Adipose tissue (tissue), 3 donors: ENCODE data around the gene D2HGDH. TPM values are rescaled to one million over a fixed set of nuclear protein-coding genes. Genes with fewer than 3 reads are reported as not detected.
"Not testable (repeated sequence)": the region's sequence is repeated elsewhere in the genome, so short reads cannot be mapped to it uniquely, and the experiment has no call there.

Experiments
- H3K27ac ChIP-seq: one replicate; pipeline ENCODE4 v1.5.1; 2013; ENCODE audit warnings: low read depth, low read length
- WGBS, 3 donors: extraction: QIAGEN DNeasy Blood & Tissue Kit; methylation state at CpG; one replicate each; pipeline ENCODE4 v1.1.7; 2013; 5-methylcytosine and 5-hydroxymethylcytosine counted together
- polyA plus RNA-seq, 3 donors: library from polyadenylated mRNA; stranded (reverse); fragments of 200-250 nt; gene quantifications; one replicate each; pipeline ENCODE4 v1.2.3, GENCODE V29; 2013
- donor health status: healthy with polysubstance abuse.
- donor health status: Bipolar disorder and iron deficiency.
- donor health status: healthy.

The D2HGDH gene
- polyA plus RNA-seq, 3 donors = 17.8 to 29.7 (median 29.4) TPM

- WGBS, 3 donors = 92 to 96% (median 95%) methylated on average over 10 to 15 of the region's 15 CpGs
- not testable (repeated sequence) for H3K27ac ChIP-seq
Observed at GRCh38 chr2:241743008-241743407, 8.6 kb downstream of the D2HGDH start.

- 93 to 97% (median 94%) methylated on average over 14 to 16 of the region's 16 CpGs for WGBS, 3 donors
- H3K27ac ChIP-seq = no peak overlapping the region
Observed at GRCh38 chr2:241743620-241744019, 9.2 kb downstream of the D2HGDH start.

- no peak overlapping the region for H3K27ac ChIP-seq
- WGBS, 3 donors = 93 to 95% (median 93%) methylated on average over 24 of the region's 24 CpGs
Observed at GRCh38 chr2:241744028-241744754, 9.8 kb downstream of the D2HGDH start.

- WGBS, 3 donors = 93 to 96% (median 94%) methylated on average over 13 of the region's 13 CpGs
- H3K27ac ChIP-seq = no peak overlapping the region
Observed at GRCh38 chr2:241745276-241745675, 10.8 kb downstream of the D2HGDH start.

GRCh38 chr2:241746084-241746483 is 11.7 kb downstream of the D2HGDH start:
- WGBS, 3 donors = 96 to 99% (median 97%) methylated on average over 4 of the region's 4 CpGs
- H3K27ac ChIP-seq = no peak overlapping the region

GRCh38 chr2:241748468-241749256 is 14.2 kb downstream of the D2HGDH start:
- WGBS, 3 donors = 92 to 93% (median 92%) methylated on average over 32 of the region's 32 CpGs
- no peak overlapping the region for H3K27ac ChIP-seq

GRCh38 chr2:241750076-241750840 is 15.8 kb downstream of the D2HGDH start:
- H3K27ac ChIP-seq = no peak overlapping the region
- WGBS, 3 donors = 50 to 78% (median 60%) methylated on average over 22 of the region's 22 CpGs

- H3K27ac ChIP-seq = no peak overlapping the region
- 85 to 95% (median 91%) methylated on average over 15 of the region's 15 CpGs for WGBS, 3 donors
Observed at GRCh38 chr2:241751152-241751551, 16.7 kb downstream of the D2HGDH start.

- H3K27ac ChIP-seq = no peak overlapping the region
- WGBS, 3 donors = 93 to 96% (median 95%) methylated on average over 17 to 18 of the region's 18 CpGs
Observed at GRCh38 chr2:241751776-241752175, 17.3 kb downstream of the D2HGDH start.

GRCh38 chr2:241752253-241752652 is 17.8 kb downstream of the D2HGDH start:
- WGBS, 3 donors = 95 to 98% (median 97%) methylated on average over 14 of the region's 14 CpGs
- H3K27ac ChIP-seq = no peak overlapping the region

GRCh38 chr2:241752689-241753276 is 18.4 kb downstream of the D2HGDH start:
- 90 to 96% (median 93%) methylated on average over 20 to 21 of the region's 21 CpGs for WGBS, 3 donors
- H3K27ac ChIP-seq = no peak overlapping the region

- WGBS, 3 donors = 96 to 97% (median 97%) methylated on average over 17 of the region's 17 CpGs
Observed at GRCh38 chr2:241753493-241753892, 19.1 kb downstream of the D2HGDH start.

GRCh38 chr2:241754042-241754441 is 19.6 kb downstream of the D2HGDH start:
- H3K27ac ChIP-seq = no peak overlapping the region
- 95% methylated on average over 20 of the region's 20 CpGs for WGBS, 3 donors

More at GRCh38 chr2:241753493-241753892, 19.1 kb downstream of the D2HGDH start:
- H3K27ac ChIP-seq = no peak overlapping the region

- 92 to 94% (median 93%) methylated on average over 9 to 17 of the region's 18 CpGs for WGBS, 3 donors
- no peak overlapping the region for H3K27ac ChIP-seq
Observed at GRCh38 chr2:241755166-241755565, 20.7 kb downstream of the D2HGDH start.

- WGBS, 3 donors = 95 to 97% (median 96%) methylated on average over 27 of the region's 27 CpGs
- no peak overlapping the region for H3K27ac ChIP-seq
Observed at GRCh38 chr2:241755777-241756176, 21.3 kb downstream of the D2HGDH start.

- 83 to 88% (median 85%) methylated on average over 20 of the region's 20 CpGs for WGBS, 3 donors
- no peak overlapping the region for H3K27ac ChIP-seq
Observed at GRCh38 chr2:241759067-241759807, 24.8 kb downstream of the D2HGDH start.

- H3K27ac ChIP-seq = not testable (repeated sequence)
- WGBS, 3 donors = 91 to 96% (median 91%) methylated on average over 7 to 11 of the region's 16 CpGs
Observed at GRCh38 chr2:241759893-241760292, 25.5 kb downstream of the D2HGDH start.

- H3K27ac ChIP-seq = no peak overlapping the region
- WGBS, 3 donors = 83 to 98% (median 88%) methylated on average over 15 to 17 of the region's 17 CpGs
Observed at GRCh38 chr2:241760301-241760771, 25.9 kb downstream of the D2HGDH start.
